ENCODE results near the gene NT5C3B. TPM values are rescaled to one million over a fixed set of nuclear protein-coding genes. Genes with fewer than 3 reads are reported as not detected.
"Not testable (repeated sequence)": the region's sequence is repeated elsewhere in the genome, so short reads cannot be mapped to it uniquely, and the experiment has no call there.

NT5C3B gene
- total RNA-seq, 1 donor from 2014 or later, result 106 TPM

- no peak overlapping the region for H3K4me3 ChIP-seq
- H3K4me1 ChIP-seq, result peaks cover 58% of the 10 kb centered on the region
- peak; percentile 60 for DNase-seq (ENCODE audit: low spot score)
- H3K9me3 ChIP-seq (ENCODE audit: low read depth), result no peaks in the 10 kb centered on the region
- peak overlapping the region; percentile 83 for H3K27ac ChIP-seq
- H3F3A ChIP-seq (ENCODE audit: low read depth), result peaks cover 48% of the 10 kb centered on the region
- H3K79me2 ChIP-seq (ENCODE audit: low read depth), result peaks cover 89% of the 10 kb centered on the region
- H4K20me1 ChIP-seq (ENCODE audit: low read depth), result peaks cover 82% of the 10 kb centered on the region
- no peaks in the 10 kb centered on the region for H3K27me3 ChIP-seq
- no peak overlapping the region for H3K9ac ChIP-seq
- Mint-ChIP-seq H3K27me3 (ENCODE audit: insufficient read depth, low read depth) (peaks cover 6% of the 10 kb centered on the region), H3K4me3 (no peak overlapping the region), H3K27ac (no peak overlapping the region), H3K36me3 (no peaks in the 10 kb centered on the region), H3K9me3 (no peaks in the 10 kb centered on the region), H3K4me1 (peaks cover 52% of the 10 kb centered on the region)
- H3K36me3 ChIP-seq, result no peaks in the 10 kb centered on the region
- TF ChIP-seq, protein P1, sequence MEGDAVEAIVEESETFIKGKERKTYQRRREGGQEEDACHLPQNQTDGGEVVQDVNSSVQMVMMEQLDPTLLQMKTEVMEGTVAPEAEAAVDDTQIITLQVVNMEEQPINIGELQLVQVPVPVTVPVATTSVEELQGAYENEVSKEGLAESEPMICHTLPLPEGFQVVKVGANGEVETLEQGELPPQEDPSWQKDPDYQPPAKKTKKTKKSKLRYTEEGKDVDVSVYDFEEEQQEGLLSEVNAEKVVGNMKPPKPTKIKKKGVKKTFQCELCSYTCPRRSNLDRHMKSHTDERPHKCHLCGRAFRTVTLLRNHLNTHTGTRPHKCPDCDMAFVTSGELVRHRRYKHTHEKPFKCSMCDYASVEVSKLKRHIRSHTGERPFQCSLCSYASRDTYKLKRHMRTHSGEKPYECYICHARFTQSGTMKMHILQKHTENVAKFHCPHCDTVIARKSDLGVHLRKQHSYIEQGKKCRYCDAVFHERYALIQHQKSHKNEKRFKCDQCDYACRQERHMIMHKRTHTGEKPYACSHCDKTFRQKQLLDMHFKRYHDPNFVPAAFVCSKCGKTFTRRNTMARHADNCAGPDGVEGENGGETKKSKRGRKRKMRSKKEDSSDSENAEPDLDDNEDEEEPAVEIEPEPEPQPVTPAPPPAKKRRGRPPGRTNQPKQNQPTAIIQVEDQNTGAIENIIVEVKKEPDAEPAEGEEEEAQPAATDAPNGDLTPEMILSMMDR (IDR thresholded peaks at IDR 0.05), result no peak
- TF ChIP-seq EZH2 (IDR thresholded peaks at IDR 0.05) (no peak), EZH2phosphoT487 (IDR thresholded peaks at IDR 0.05) (no peak)
- peak overlapping the region; percentile 40 for H3K4me2 ChIP-seq
- no peak overlapping the region for H2AFZ ChIP-seq (replicated peaks)
Observed at GRCh38 chr17:41777157-41777573, 58.9 kb downstream of the NT5C3B start.

GRCh38 chr17:41776262-41776900 is 59.7 kb downstream of the NT5C3B start:
- DNase-seq (ENCODE audit: low spot score), result peak; percentile 80
- not testable (repeated sequence) for H3K4me3 Mint-ChIP-seq
- H3K27ac Mint-ChIP-seq, result peak overlapping the region; percentile 46

DNA sequence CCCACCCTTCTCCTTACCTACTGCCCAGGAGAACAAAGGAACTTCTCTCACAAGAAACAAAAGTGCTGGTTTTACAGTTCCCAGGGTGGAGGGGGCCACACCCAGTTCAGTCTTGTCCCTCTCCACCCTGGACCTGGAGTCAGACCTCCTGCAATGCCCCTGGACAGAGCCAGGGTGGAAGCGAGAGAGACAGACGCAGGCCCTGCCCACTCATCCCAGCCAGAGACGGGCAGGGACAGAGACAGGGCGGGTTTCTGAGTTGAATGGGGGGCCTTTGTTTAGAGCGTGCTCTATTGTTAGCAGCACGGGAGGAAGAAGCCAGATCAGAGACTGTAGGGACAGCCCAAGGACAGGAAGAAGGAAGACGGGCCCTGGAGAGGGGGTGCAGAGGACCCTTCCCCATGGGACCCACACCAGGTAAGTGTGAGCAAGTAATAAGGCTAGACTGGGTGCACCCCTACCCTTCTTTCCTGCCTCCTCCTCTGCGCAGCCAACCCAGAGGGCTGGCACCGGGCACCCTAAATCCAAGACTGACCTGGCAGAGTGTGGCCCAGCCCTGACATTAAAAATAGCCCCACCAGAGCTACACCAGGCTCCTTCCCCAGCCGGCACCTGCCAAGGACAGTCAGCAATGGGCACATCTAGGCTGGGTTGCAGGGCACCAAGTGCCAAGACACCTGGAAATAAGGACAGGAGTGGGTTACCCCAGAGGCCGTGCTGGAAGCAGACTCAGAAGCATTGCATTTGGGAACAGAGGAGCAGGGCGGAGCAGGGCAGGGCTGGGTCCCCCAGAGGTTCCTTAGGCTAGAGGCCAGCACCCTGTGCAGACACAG is 60.4 kb downstream of the NT5C3B start:
- H3K79me2 ChIP-seq (ENCODE audit: low read depth), result peaks cover 77% of the 10 kb centered on the region
- H3K4me2 ChIP-seq, result peak overlapping the region; percentile 75
- no peak overlapping the region for H3K9ac ChIP-seq
- no peak overlapping the region for H3K27ac Mint-ChIP-seq
- H3K4me1 Mint-ChIP-seq, result peaks cover 43% of the 10 kb centered on the region
- H3K9me3 Mint-ChIP-seq, result no peaks in the 10 kb centered on the region
- H4K20me1 ChIP-seq (ENCODE audit: low read depth), result peaks cover 82% of the 10 kb centered on the region
- H3K27me3 Mint-ChIP-seq (ENCODE audit: insufficient read depth, low read depth), result peaks cover 6% of the 10 kb centered on the region
- TF ChIP-seq EZH2 (IDR thresholded peaks at IDR 0.05), result no peak
- no peak for TF ChIP-seq EZH2phosphoT487 (IDR thresholded peaks at IDR 0.05)
- TF ChIP-seq, protein P1 (IDR thresholded peaks at IDR 0.05), result no peak
- H3K4me3 ChIP-seq, result peak overlapping the region; percentile 25
- no peaks in the 10 kb centered on the region for H3K36me3 Mint-ChIP-seq
- H3K9me3 ChIP-seq (ENCODE audit: low read depth), result no peaks in the 10 kb centered on the region
- H3K27ac ChIP-seq, result peak overlapping the region; percentile 95
- H2AFZ ChIP-seq (replicated peaks), result no peak overlapping the region
- peaks cover 41% of the 10 kb centered on the region for H3F3A ChIP-seq (ENCODE audit: low read depth)
- H3K4me3 Mint-ChIP-seq, result peak overlapping the region; percentile 71
- no peaks in the 10 kb centered on the region for H3K27me3 ChIP-seq
- H3K36me3 ChIP-seq, result no peaks in the 10 kb centered on the region
- peak; percentile 84 for DNase-seq (ENCODE audit: low spot score)
- H3K4me1 ChIP-seq, result peaks cover 49% of the 10 kb centered on the region

More at GRCh38 chr17:41776262-41776900, 59.7 kb downstream of the NT5C3B start:
- not testable (repeated sequence) for H3K9me3 ChIP-seq (ENCODE audit: low read depth); H3K9ac ChIP-seq; H3K36me3 ChIP-seq; H3K36me3 Mint-ChIP-seq; H2AFZ ChIP-seq (replicated peaks); H3K27me3 Mint-ChIP-seq (ENCODE audit: insufficient read depth, low read depth); H3K9me3 Mint-ChIP-seq; H3K27me3 ChIP-seq
- peak overlapping the region; percentile 75 for H3K4me2 ChIP-seq
- peak overlapping the region; percentile 95 for H3K27ac ChIP-seq
- peaks cover 84% of the 10 kb centered on the region for H3K79me2 ChIP-seq (ENCODE audit: low read depth)
- TF ChIP-seq EZH2phosphoT487 (IDR thresholded peaks at IDR 0.05), result peak; percentile 26
- peaks cover 44% of the 10 kb centered on the region for H3K4me1 Mint-ChIP-seq
- H3F3A ChIP-seq (ENCODE audit: low read depth), result peaks cover 41% of the 10 kb centered on the region
- H3K4me1 ChIP-seq, result peaks cover 50% of the 10 kb centered on the region
- peaks cover 82% of the 10 kb centered on the region for H4K20me1 ChIP-seq (ENCODE audit: low read depth)
- peak overlapping the region; percentile 25 for H3K4me3 ChIP-seq

Small RNA genes within 50 kb of the gene (small RNA-seq; reads per million reads assigned to genes)
- gene AC125257.2, result not detected

Other genes with a start within 250 kb of the NT5C3B start
- not detected in 2 replicates for gene KRT14, start 249.3 kb downstream of the NT5C3B start, total RNA-seq (ENCODE audit: low replicate concordance)
- gene KRT16, start 223.5 kb downstream of the NT5C3B start, total RNA-seq (ENCODE audit: low replicate concordance), result not detected in 2 replicates
- not detected in 2 replicates for gene KRT17, start 211.7 kb downstream of the NT5C3B start, total RNA-seq (ENCODE audit: low replicate concordance)
- 60.7 and 91.4 TPM in 2 replicates for gene EIF1, start 147.3 kb downstream of the NT5C3B start, total RNA-seq (ENCODE audit: low replicate concordance)
- not detected in 2 replicates for gene GAST, start 123.9 kb downstream of the NT5C3B start, total RNA-seq (ENCODE audit: low replicate concordance)
- gene HAP1, start 101.6 kb downstream of the NT5C3B start, total RNA-seq (ENCODE audit: low replicate concordance), result 0.45 and 1.7 TPM in 2 replicates
- gene JUP, start 49.5 kb downstream of the NT5C3B start, total RNA-seq (ENCODE audit: low replicate concordance), result 28.5 and 91.8 TPM in 2 replicates
- 18.7 and 48.5 TPM in 2 replicates for gene P3H4, start 24.3 kb downstream of the NT5C3B start, total RNA-seq (ENCODE audit: low replicate concordance)
- 108 and 231 TPM in 2 replicates for gene FKBP10, start 23.2 kb downstream of the NT5C3B start, total RNA-seq (ENCODE audit: low replicate concordance)
- gene KLHL10, start 1.6 kb upstream of the NT5C3B start, total RNA-seq (ENCODE audit: low replicate concordance), result 0.65 TPM in 1 of 2 replicates, not detected in the other
- gene KLHL11, start 29.2 kb upstream of the NT5C3B start, total RNA-seq (ENCODE audit: low replicate concordance), result 28.5 and 33.3 TPM in 2 replicates
- gene ACLY, start 82.7 kb upstream of the NT5C3B start, total RNA-seq (ENCODE audit: low replicate concordance), result 221 and 273 TPM in 2 replicates
- 4.1 and 4.6 TPM in 2 replicates for gene ODAD4, start 94.4 kb upstream of the NT5C3B start, total RNA-seq (ENCODE audit: low replicate concordance)
- gene CNP, start 130.6 kb upstream of the NT5C3B start, total RNA-seq (ENCODE audit: low replicate concordance), result 38.6 and 70.3 TPM in 2 replicates
- gene DNAJC7, start 181.2 kb upstream of the NT5C3B start, total RNA-seq (ENCODE audit: low replicate concordance), result 80.7 and 92.5 TPM in 2 replicates
- gene NKIRAS2, start 183.9 kb upstream of the NT5C3B start, total RNA-seq (ENCODE audit: low replicate concordance), result 23.7 and 50.1 TPM in 2 replicates
- gene C17orf113, start 214.4 kb upstream of the NT5C3B start, total RNA-seq (ENCODE audit: low replicate concordance), result 2.2 and 5.5 TPM in 2 replicates

Measured in neural progenitor cell (in vitro differentiated cells).